Astrocyte (in vitro differentiated cells and primary cell): ENCODE data around the gene TSC1.

Experiments used
- CTCF ChIP-seq: IDR thresholded peaks from 2 replicates; pipeline ENCODE4 v1.5.1; 2011; ENCODE audit warnings: low read depth, mild to moderate bottlenecking, inconsistent platforms, low read length, moderate library complexity; ENCODE audit not compliant: insufficient read depth
- EZH2 ChIP-seq: IDR thresholded peaks from 2 replicates; pipeline ENCODE4 v1.6.1; 2012; ENCODE audit warnings: mild to moderate bottlenecking, low read length, inconsistent platforms; ENCODE audit not compliant: insufficient read depth

GRCh38 chr9:132909311-132909710 lies 35.1 kb downstream of the TSC1 start:
- TF ChIP-seq CTCF (no peak), EZH2 (no peak)
